Measurements from ENCODE around the gene POLD4.

The POLD4 gene

DNA sequence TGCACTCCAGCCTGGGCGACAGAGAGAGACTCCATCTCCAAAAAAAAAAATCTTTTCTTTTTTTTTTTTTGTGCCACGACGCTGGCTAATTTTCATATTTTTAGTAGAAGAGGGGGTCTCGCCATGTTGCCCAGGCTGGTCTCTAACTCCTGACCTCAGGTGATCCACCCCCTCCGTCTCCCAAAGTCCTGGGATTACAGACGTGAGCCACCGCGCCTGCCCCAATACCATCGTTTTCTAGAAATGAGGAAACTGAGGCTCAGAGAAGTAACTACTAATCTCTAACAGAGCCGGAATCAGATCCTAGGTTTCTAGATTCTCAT lies 36.5 kb downstream of the POLD4 start:
- TF ChIP-seq POLR2AphosphoS5 (IDR thresholded peaks at IDR 0.05; ENCODE audit: low read depth, low read length) (no peak), TAF1 (IDR thresholded peaks at IDR 0.05; ENCODE audit: borderline replicate concordance, insufficient read depth, low read length) (no peak), SIN3A (IDR thresholded peaks at IDR 0.05; ENCODE audit: borderline replicate concordance, insufficient read depth, low read length) (no peak), FOXP2 (optimal IDR thresholded peaks at IDR 0.05; ENCODE audit: borderline replicate concordance, extremely low read depth, extremely low read length, insufficient read depth) (no peak), REST (IDR thresholded peaks at IDR 0.05; ENCODE audit: insufficient read depth in 1 of 2, low read depth in 2 of 2, low read length in 2 of 2) (no peak)

- TF ChIP-seq POLR2AphosphoS5 (IDR thresholded peaks at IDR 0.05; ENCODE audit: low read depth, low read length) (no peak), SIN3A (IDR thresholded peaks at IDR 0.05; ENCODE audit: borderline replicate concordance, insufficient read depth, low read length) (no peak), FOXP2 (optimal IDR thresholded peaks at IDR 0.05; ENCODE audit: borderline replicate concordance, extremely low read depth, extremely low read length, insufficient read depth) (no peak), TAF1 (IDR thresholded peaks at IDR 0.05; ENCODE audit: borderline replicate concordance, insufficient read depth, low read length) (no peak), REST (IDR thresholded peaks at IDR 0.05; ENCODE audit: insufficient read depth in 1 of 2, low read depth in 2 of 2, low read length in 2 of 2) (no peak)
Measured at GRCh38 chr11:67315325-67315909, 37.9 kb downstream of the POLD4 start.

- TF ChIP-seq SIN3A (IDR thresholded peaks at IDR 0.05; ENCODE audit: borderline replicate concordance, insufficient read depth, low read length), result no peak
Measured at GRCh38 chr11:67314218-67314617, 39.1 kb downstream of the POLD4 start.

DNA sequence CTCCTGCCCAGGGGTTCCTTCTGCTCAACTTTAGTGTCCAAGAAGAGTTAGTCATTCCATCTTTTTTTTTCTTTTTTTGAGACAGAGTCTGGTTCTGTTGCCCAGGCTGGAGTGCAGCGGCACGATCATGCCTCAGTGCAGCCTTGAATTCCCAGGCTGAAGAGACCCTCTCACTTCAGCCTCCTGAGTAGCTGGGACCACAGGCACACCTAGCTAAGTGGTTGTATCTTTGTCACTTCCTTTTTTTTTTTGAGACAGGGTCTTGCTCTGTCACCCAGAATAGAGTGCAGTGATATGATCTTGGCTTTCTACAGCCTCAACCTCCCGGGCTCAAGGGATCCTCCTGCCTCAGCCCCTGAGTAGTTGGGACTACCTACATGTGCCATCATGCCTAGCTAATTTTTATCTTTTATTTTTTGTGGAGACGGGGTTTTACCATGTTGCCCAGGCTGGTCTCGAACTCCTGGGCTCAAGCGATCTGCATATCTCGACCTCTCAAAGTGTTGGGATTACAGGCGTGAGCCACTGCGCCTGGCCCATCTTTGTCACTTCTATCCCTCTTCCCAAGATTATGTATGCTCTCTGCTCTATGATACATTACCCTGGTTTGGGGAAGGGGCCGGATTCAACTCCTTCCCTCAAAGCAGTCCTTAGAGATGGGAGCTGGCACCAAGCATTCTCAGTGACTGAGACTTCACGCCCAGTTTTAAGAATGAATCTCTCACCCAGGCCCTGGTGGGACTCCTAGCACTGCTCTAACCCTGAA lies 40.0 kb downstream of the POLD4 start:
- TF ChIP-seq REST (IDR thresholded peaks at IDR 0.05; ENCODE audit: insufficient read depth in 1 of 2, low read depth in 2 of 2, low read length in 2 of 2), result no peak
- no peak for TF ChIP-seq FOXP2 (optimal IDR thresholded peaks at IDR 0.05; ENCODE audit: borderline replicate concordance, extremely low read depth, extremely low read length, insufficient read depth)
- no peak for TF ChIP-seq TAF1 (IDR thresholded peaks at IDR 0.05; ENCODE audit: borderline replicate concordance, insufficient read depth, low read length)
- no peak for TF ChIP-seq POLR2AphosphoS5 (IDR thresholded peaks at IDR 0.05; ENCODE audit: low read depth, low read length)
- TF ChIP-seq SIN3A (IDR thresholded peaks at IDR 0.05; ENCODE audit: borderline replicate concordance, insufficient read depth, low read length), result no peak

DNA sequence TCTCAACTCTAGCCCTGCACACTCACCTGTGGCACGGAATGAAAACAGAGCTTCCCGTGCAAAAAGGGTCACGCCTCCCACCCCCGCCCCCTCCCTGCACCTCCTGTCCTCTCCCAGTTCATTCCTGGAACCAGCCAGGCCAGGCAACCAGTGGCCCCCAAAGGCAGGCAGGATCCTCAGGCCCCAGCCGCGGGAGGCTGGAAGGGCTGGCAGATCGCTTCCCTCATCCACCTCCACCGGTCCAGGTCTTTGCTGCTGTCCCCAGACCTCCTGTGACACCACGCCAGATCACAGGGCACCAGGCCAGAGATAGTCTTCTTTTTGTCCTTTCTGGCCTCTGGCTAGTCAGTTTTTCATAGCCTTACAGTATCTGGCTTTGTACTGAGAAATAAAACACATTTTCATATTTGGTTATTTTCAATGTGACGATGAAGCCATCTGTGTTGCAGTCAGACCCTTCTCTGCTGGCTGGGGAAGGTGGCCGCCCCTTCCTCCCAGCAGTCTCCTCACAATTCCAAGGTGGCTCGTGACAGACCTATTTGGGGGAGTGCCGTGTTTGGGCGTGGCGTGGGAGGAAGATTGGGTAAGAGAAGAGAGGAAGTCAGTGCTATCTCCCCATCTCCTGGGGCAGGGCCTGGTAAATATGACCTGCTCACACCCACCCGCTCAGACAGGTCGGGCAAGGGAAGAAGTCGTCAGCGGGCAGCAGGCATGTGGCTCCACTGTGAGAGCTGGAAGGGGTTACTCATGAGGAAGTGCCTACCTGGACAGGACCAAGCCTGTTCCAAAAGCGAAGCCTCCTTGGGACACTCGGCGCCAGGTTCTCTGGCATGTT lies 40.9 kb downstream of the POLD4 start:
- TF ChIP-seq TAF1 (IDR thresholded peaks at IDR 0.05; ENCODE audit: borderline replicate concordance, insufficient read depth, low read length) (no peak), REST (IDR thresholded peaks at IDR 0.05; ENCODE audit: insufficient read depth in 1 of 2, low read depth in 2 of 2, low read length in 2 of 2) (no peak), SIN3A (IDR thresholded peaks at IDR 0.05; ENCODE audit: borderline replicate concordance, insufficient read depth, low read length) (no peak), POLR2AphosphoS5 (IDR thresholded peaks at IDR 0.05; ENCODE audit: low read depth, low read length) (no peak)
